Measurements from ENCODE around the gene GPRASP1. TPM values are rescaled to one million over a fixed set of nuclear protein-coding genes. Genes with fewer than 3 reads are reported as not detected.

The GPRASP1 gene
- total RNA-seq, 1 experiment from 2014 or later = 3.2 TPM

GRCh38 chrX:102637561-102637960 lies 13.7 kb upstream of the GPRASP1 start:
- WGBS (ENCODE audit: extremely low coverage, insufficient read length, low lambda C conversion rate) = no CpG with 5 or more reads among the region's 1 CpG
- H2AK5ac ChIP-seq (ENCODE audit: insufficient read length, low read length) = no peak overlapping the region

More at GRCh38 chrX:102637561-102637960, 13.7 kb upstream of the GPRASP1 start:
- Histone ChIP-seq H4K8ac (replicated peaks; ENCODE audit: insufficient read length, low read depth, low read length) (no peak overlapping the region), H3K4me1 (ENCODE audit: insufficient read depth, low read length) (no peaks in the 10 kb centered on the region), H4K5ac (ENCODE audit: insufficient read length, low read depth, low read length) (no peak overlapping the region), H3K79me1 (ENCODE audit: insufficient read depth, low read depth, low read length, poor library complexity, severe bottlenecking) (no peaks in the 10 kb centered on the region), H3K79me2 (ENCODE audit: insufficient read depth, low read length) (no peaks in the 10 kb centered on the region), H2AFZ (ENCODE audit: low read length) (no peak overlapping the region), H3T11ph (ENCODE audit: low read length) (no peak overlapping the region), H2BK120ac (ENCODE audit: low read depth, low read length, poor library complexity, severe bottlenecking) (no peak overlapping the region), H3K27me3 (ENCODE audit: insufficient read depth, low read length) (no peaks in the 10 kb centered on the region), H4K91ac (ENCODE audit: insufficient read length, low read depth, low read length) (no peak overlapping the region), H2BK20ac (ENCODE audit: low read depth, low read length, poor library complexity, severe bottlenecking) (no peak overlapping the region), H3K18ac (ENCODE audit: insufficient read length, low read depth, low read length) (no peak overlapping the region), H2BK15ac (ENCODE audit: low read depth, low read length) (no peak overlapping the region), H3K9ac (ENCODE audit: extremely low read depth, insufficient read length, low read length) (no peak overlapping the region), H3K9me3 (ENCODE audit: control insufficient read depth, low read depth, low read length) (peaks cover 14% of the 10 kb centered on the region), H2BK12ac (ENCODE audit: insufficient read length, low read depth, low read length) (no peak overlapping the region), H3K23me2 (ENCODE audit: insufficient read length, low read depth, low read length, poor library complexity, severe bottlenecking) (no peaks in the 10 kb centered on the region), H3K14ac (ENCODE audit: insufficient read depth, low read length) (no peak overlapping the region), H2BK5ac (ENCODE audit: insufficient read length, low read length) (no peak overlapping the region), H3K27ac (ENCODE audit: insufficient read length, low read depth, low read length) (no peak overlapping the region), H3K4ac (ENCODE audit: low read depth, low read length) (no peak overlapping the region), H3K4me2 (ENCODE audit: insufficient read depth, insufficient read length, low read length) (no peak overlapping the region), H4K20me1 (ENCODE audit: control insufficient read depth, insufficient read depth, insufficient read length) (no peaks in the 10 kb centered on the region), H3K56ac (ENCODE audit: insufficient read length, low read depth, low read length) (no peak overlapping the region), H3K23ac (ENCODE audit: insufficient read length, low read depth, low read length) (no peak overlapping the region)
- Mint-ChIP-seq H3K4me1 (no peaks in the 10 kb centered on the region), H3K4me3 (no peak overlapping the region), H3K27ac (no peak overlapping the region), H3K36me3 (ENCODE audit: insufficient read depth in 1 of 3, low read depth in 3 of 3) (peaks cover 17 to 36% (median 19%) of the 10 kb centered on the region in 3 experiments; a peak in 6 of 7 replicates), H3K27me3 (ENCODE audit: low read depth) (no peaks in the 10 kb centered on the region), H3K9me3 (peaks cover 75 to 81% of the 10 kb centered on the region in 2 experiments)
- no peak for DNase-seq
- no peak for TF ChIP-seq CTCF (conservative IDR thresholded peaks at IDR 0.05)

Data from H9 (cell line).